Ascending aorta (tissue), 2 donors: ENCODE measurements around the gene ARHGAP10. TPM values are rescaled to one million over a fixed set of nuclear protein-coding genes. Genes with fewer than 3 reads are reported as not detected.
A peak's percentile ranks its signal among the peaks of the same experiment; 100 is the strongest.

ENCODE experiments used
- DNase-seq, 2 donors: peaks; one replicate each; pipeline ENCODE4 v3.0.0-alpha.2; 2019; ENCODE audit warnings: low spot score in 2 of 2
- H3K27ac ChIP-seq, 2 donors: fragments of 200-600 bp; sonication (generic); one replicate each; pipeline ENCODE4 v1.5.1; 2016 to 2017; ENCODE audit warnings: mild to moderate bottlenecking in 1 of 2
- H3K27me3 ChIP-seq: fragments of 200-600 bp; sonication (generic); one replicate; pipeline ENCODE4 v1.5.1; 2017
- H3K36me3 ChIP-seq, 2 donors: fragments of 200-600 bp; sonication (generic); one replicate each; pipeline ENCODE4 v1.5.1; 2016
- H3K4me1 ChIP-seq, 2 donors: fragments of 200-600 bp; sonication (generic); one replicate each; pipeline ENCODE4 v1.5.1; 2016 to 2017; ENCODE audit warnings: mild to moderate bottlenecking in 1 of 2
- H3K4me3 ChIP-seq, 2 donors: fragments of 200-600 bp; sonication (generic); one replicate each; pipeline ENCODE4 v1.5.1; 2016 to 2017; ENCODE audit warnings: mild to moderate bottlenecking in 1 of 2
- H3K9me3 ChIP-seq, 2 donors: fragments of 200-600 bp; sonication (generic); one replicate each; pipeline ENCODE4 v1.5.1; 2016
- CTCF ChIP-seq, 3 experiments: fragments of 200-600 bp in 2 of 3; fragments of 450-650 bp in 1 of 3; sonication (generic) in 2 of 3; IDR thresholded peaks; one replicate each; pipeline ENCODE4 v1.5.1; 2016 to 2019; ENCODE audit warnings: antibody characterized with exemption in 3 of 3, mild to moderate bottlenecking in 1 of 3, moderate library complexity in 1 of 3
- intact Hi-C: fragments of 100-400 bp; cut with DNase I; formaldehyde crosslinking; loops from one replicate; pipeline ENCODE4 v1.15.1; 2023
- total RNA-seq: library from RNA; depleted of rRNA; stranded (reverse); fragments of >200 nt; gene quantifications from one replicate; pipeline ENCODE4 v1.1.0, GENCODE V29; 2016

Gene ARHGAP10
- total RNA-seq, 1 donor from 2014 or later: 77.3 TPM

- Histone ChIP-seq H3K36me3 (peaks cover 0 to 4% of the 10 kb centered on the region in 2 donors), H3K27me3 (no peaks in the 10 kb centered on the region), H3K4me1 (peaks cover 7 to 58% of the 10 kb centered on the region in 2 donors), H3K27ac (peak overlapping the region; percentile 76 to 83), H3K4me3 (no peak overlapping the region), H3K9me3 (no peaks in the 10 kb centered on the region)
- no peak for DNase-seq
- intact Hi-C loops: no loop called here
- no peak for TF ChIP-seq CTCF (IDR thresholded peaks at IDR 0.05)
Measured at GRCh38 chr4:147753047-147753446, 21.2 kb downstream of the ARHGAP10 start.

DNA sequence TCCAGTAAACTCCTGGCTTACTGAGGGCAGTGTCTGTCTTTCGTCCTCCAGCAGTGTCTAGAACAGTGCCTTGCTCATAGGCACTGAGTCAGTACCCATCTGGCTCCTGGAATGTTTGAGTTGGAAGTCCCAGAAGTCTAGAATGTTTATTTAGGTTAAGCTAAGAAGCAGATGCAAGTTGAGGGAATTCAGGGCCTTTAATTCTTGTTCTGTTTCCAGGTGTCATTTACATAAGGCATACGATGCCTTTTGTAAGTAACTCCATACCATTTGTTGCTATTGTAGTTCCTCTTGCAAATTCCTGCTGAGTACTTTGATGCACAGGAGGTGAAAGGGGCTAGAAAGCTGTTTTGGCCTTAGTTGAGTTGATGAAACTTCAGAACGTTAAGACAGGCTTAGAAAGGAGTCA lies 22.2 kb downstream of the ARHGAP10 start:
- peaks cover 7 to 48% of the 10 kb centered on the region in 2 donors for H3K4me1 ChIP-seq
- TF ChIP-seq CTCF (IDR thresholded peaks at IDR 0.05): no peak
- intact Hi-C loops: loop anchor here (2.0 kb wide), 1 partner anchor 21 kb away; the partner anchor contains the start of gene ARHGAP10

GRCh38 chr4:147755561-147756295 lies 23.8 kb downstream of the ARHGAP10 start:
- peaks cover 0 to 4% of the 10 kb centered on the region in 2 donors for H3K36me3 ChIP-seq
- no peak for DNase-seq
- H3K4me3 ChIP-seq: peak overlapping the region; percentile 14 to 55
- H3K27me3 ChIP-seq: no peaks in the 10 kb centered on the region
- intact Hi-C loops: loop anchor here (2.0 to 5.0 kb wide), 2 partner anchors 23 to 138 kb away; partner anchors contain the start of genes ARHGAP10 and TMEM184C
- no peak for TF ChIP-seq CTCF (IDR thresholded peaks at IDR 0.05)
- H3K4me1 ChIP-seq: peaks cover 7 to 51% of the 10 kb centered on the region in 2 donors
- H3K9me3 ChIP-seq: no peaks in the 10 kb centered on the region
- H3K27ac ChIP-seq: peak overlapping the region; percentile 76 to 83

More for the DNA sequence above, 22.2 kb downstream of the ARHGAP10 start:
- Histone ChIP-seq H3K36me3 (peaks cover 0 to 4% of the 10 kb centered on the region in 2 donors), H3K4me3 (peak overlapping the region in 1 of 2 donors; percentile 21), H3K27me3 (no peaks in the 10 kb centered on the region), H3K27ac (peak overlapping the region; percentile 76 to 83), H3K9me3 (no peaks in the 10 kb centered on the region)
- no peak for DNase-seq

DNA sequence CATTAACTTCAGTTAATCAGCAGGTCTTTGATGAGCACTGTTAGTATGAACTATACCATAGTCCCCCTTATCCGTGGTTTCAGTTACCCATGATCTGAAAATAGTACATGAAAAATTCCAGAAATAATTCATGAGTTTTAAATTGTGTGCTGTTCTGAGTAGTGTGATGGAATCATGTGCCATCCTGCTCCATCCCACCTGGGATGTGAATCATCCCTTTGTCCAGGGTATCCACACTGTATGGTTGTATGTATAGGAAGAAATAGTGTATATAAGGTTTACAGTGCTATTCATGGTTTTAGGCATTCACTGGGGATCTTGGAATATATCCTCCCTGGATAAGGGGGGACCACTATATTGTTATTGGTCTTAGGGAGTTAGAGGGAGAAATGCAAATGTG lies 24.5 kb downstream of the ARHGAP10 start:
- no peak for TF ChIP-seq CTCF (IDR thresholded peaks at IDR 0.05)
- H3K9me3 ChIP-seq: no peaks in the 10 kb centered on the region
- no peak for DNase-seq
- H3K27me3 ChIP-seq: no peaks in the 10 kb centered on the region
- H3K4me1 ChIP-seq: peaks cover 10 to 58% of the 10 kb centered on the region in 2 donors
- no peak overlapping the region for H3K4me3 ChIP-seq
- H3K36me3 ChIP-seq: peaks cover 0 to 4% of the 10 kb centered on the region in 2 donors
- peak overlapping the region; percentile 76 to 83 for H3K27ac ChIP-seq
- intact Hi-C loops: loop anchor here (5.0 kb wide), 1 partner anchor 139 kb away; the partner anchor contains the start of gene TMEM184C

- DNase-seq: no peak
- H3K27ac ChIP-seq: peak overlapping the region; percentile 54 to 60
- intact Hi-C loops: no loop called here
- no peaks in the 10 kb centered on the region for H3K27me3 ChIP-seq
- H3K4me3 ChIP-seq: no peak overlapping the region
- peaks cover 7 to 46% of the 10 kb centered on the region in 2 donors for H3K4me1 ChIP-seq
- no peaks in the 10 kb centered on the region for H3K9me3 ChIP-seq
- TF ChIP-seq CTCF (IDR thresholded peaks at IDR 0.05): no peak
- H3K36me3 ChIP-seq: peaks cover 0 to 4% of the 10 kb centered on the region in 2 donors
Measured at GRCh38 chr4:147760176-147760575, 28.3 kb downstream of the ARHGAP10 start.
